Esophagus squamous epithelium (tissue), 5 donors: ENCODE data around the gene POU6F1. TPM values are rescaled to one million over a fixed set of nuclear protein-coding genes. Genes with fewer than 3 reads are reported as not detected.

Experiments
- DNase-seq: peaks from one replicate; lab custom pipeline; 2025; lab: John Stamatoyannopoulos, UW
- H3K27ac ChIP-seq, 4 donors: fragments of 200-600 bp; sonication (generic); one replicate each; pipeline ENCODE4 v1.5.1; 2016 to 2019; ENCODE audit warnings: mild to moderate bottlenecking in 1 of 4
- H3K27me3 ChIP-seq, 4 donors: fragments of 200-600 bp; sonication (generic); 1 replicate in 3 of 4; 2 replicates in 1 of 4; pipeline versions ENCODE4 v1.5.1 to v1.6.0; 2017 to 2021; ENCODE audit warnings: antibody characterized with exemption in 1 of 4
- H3K36me3 ChIP-seq, 3 donors: fragments of 200-600 bp; sonication (generic); one replicate each; pipeline ENCODE4 v1.5.1; 2016 to 2019
- H3K4me1 ChIP-seq, 3 donors: fragments of 200-600 bp; sonication (generic); one replicate each; pipeline ENCODE4 v1.5.1; 2017 to 2019
- H3K4me3 ChIP-seq, 4 donors: fragments of 200-600 bp; sonication (generic); 1 replicate in 3 of 4; 2 replicates in 1 of 4; pipeline ENCODE4 v1.5.1; 2016 to 2019; ENCODE audit warnings: mild to moderate bottlenecking in 2 of 4, moderate library complexity in 1 of 4
- H3K9me3 ChIP-seq, 3 donors: fragments of 200-600 bp; sonication (generic); one replicate each; pipeline ENCODE4 v1.5.1; 2016 to 2019
- CTCF ChIP-seq, 6 experiments: fragments of 450-650 bp in 4 of 6; fragments of 200-600 bp in 2 of 6; sonication (generic) in 2 of 6; IDR thresholded peaks; one replicate each; pipeline ENCODE4 v1.5.1; 2016 to 2019; ENCODE audit warnings: antibody characterized with exemption in 6 of 6, mild to moderate bottlenecking in 4 of 6, moderate library complexity in 4 of 6
- POLR2A ChIP-seq, 4 donors: fragments of 450-650 bp; IDR thresholded peaks; one replicate each; pipeline ENCODE4 v1.6.1; 2017; ENCODE audit warnings: antibody characterized with exemption in 4 of 4, mild to moderate bottlenecking in 4 of 4, moderate library complexity in 3 of 4
- WGBS, 2 donors: methylation state at CpG; one replicate each; pipeline ENCODE4 v1.1.5; 2018; 5-methylcytosine and 5-hydroxymethylcytosine counted together
- intact Hi-C: fragments of 100-400 bp; cut with DNase I; formaldehyde crosslinking; loops from one replicate; pipeline ENCODE4 v1.15.0; 2022
- total RNA-seq, 4 donors: library from RNA; depleted of rRNA; stranded (reverse); fragments of >200 nt; gene quantifications; one replicate each; pipeline ENCODE4 v1.1.0, GENCODE V29; 2016
- donor health status: DM: yes; HTN: yes; CAD: no.

Gene POU6F1
- total RNA-seq, 4 donors from 2014 or later = 0.42 to 5.9 (median 1.7) TPM

- Histone ChIP-seq H3K4me3 (no peak overlapping the region), H3K36me3 (peaks cover 9 to 89% (median 22%) of the 10 kb centered on the region in 3 donors), H3K27me3 (no peaks in the 10 kb centered on the region), H3K9me3 (no peaks in the 10 kb centered on the region), H3K27ac (peak overlapping the region in 2 of 4 donors; percentile 6 to 18), H3K4me1 (peaks cover 4 to 48% (median 12%) of the 10 kb centered on the region in 3 donors)
- no peak for TF ChIP-seq POLR2A (IDR thresholded peaks at IDR 0.05)
- intact Hi-C loops = no loop called here
- 87% methylated on average over 11 of the region's 11 CpGs for WGBS, 2 donors
- no peak for DNase-seq
Measured at GRCh38 chr12:51245476-51246253, 27.8 kb upstream of the POU6F1 start.

GRCh38 chr12:51244269-51244668, 26.4 kb upstream of the POU6F1 start:
- no peak for TF ChIP-seq POLR2A (IDR thresholded peaks at IDR 0.05)
- TF ChIP-seq CTCF (IDR thresholded peaks at IDR 0.05) = no peak
- no peak overlapping the region for H3K4me3 ChIP-seq
- no peak overlapping the region for H3K27ac ChIP-seq
- H3K36me3 ChIP-seq = peaks cover 9 to 83% (median 22%) of the 10 kb centered on the region in 3 donors
- no peaks in the 10 kb centered on the region for H3K9me3 ChIP-seq
- no peaks in the 10 kb centered on the region for H3K27me3 ChIP-seq
- WGBS, 2 donors = 86 to 100% methylated on average over 3 to 4 of the region's 4 CpGs
- DNase-seq = no peak
- intact Hi-C loops = no loop called here
- peaks cover 12 to 61% (median 13%) of the 10 kb centered on the region in 3 donors for H3K4me1 ChIP-seq

GRCh38 chr12:51242876-51243275, 25.0 kb upstream of the POU6F1 start:
- Histone ChIP-seq H3K36me3 (peaks cover 9 to 70% (median 22%) of the 10 kb centered on the region in 3 donors), H3K4me3 (no peak overlapping the region), H3K27ac (peak overlapping the region in 1 of 4 donors; percentile 11), H3K27me3 (no peaks in the 10 kb centered on the region), H3K4me1 (peaks cover 12 to 65% (median 16%) of the 10 kb centered on the region in 3 donors), H3K9me3 (no peaks in the 10 kb centered on the region)
- no peak for DNase-seq
- intact Hi-C loops = no loop called here
- no peak for TF ChIP-seq POLR2A (IDR thresholded peaks at IDR 0.05)
- no peak for TF ChIP-seq CTCF (IDR thresholded peaks at IDR 0.05)
- 62 to 64% methylated on average over 7 of the region's 7 CpGs for WGBS, 2 donors

GRCh38 chr12:51242120-51242519, 24.3 kb upstream of the POU6F1 start:
- no peak for DNase-seq
- Histone ChIP-seq H3K27me3 (no peaks in the 10 kb centered on the region), H3K27ac (peak overlapping the region in 1 of 4 donors; percentile 11), H3K36me3 (peaks cover 9 to 65% (median 22%) of the 10 kb centered on the region in 3 donors), H3K4me1 (peaks cover 5 to 60% (median 17%) of the 10 kb centered on the region in 3 donors), H3K4me3 (no peak overlapping the region), H3K9me3 (no peaks in the 10 kb centered on the region)
- 65 to 71% methylated on average over 7 of the region's 7 CpGs for whole genome bisulfite sequencing, 2 donors
- intact Hi-C loops = no loop called here
- TF ChIP-seq CTCF (IDR thresholded peaks at IDR 0.05) = no peak
- TF ChIP-seq POLR2A (IDR thresholded peaks at IDR 0.05) = peak in 1 of 4 donors; percentile 20

- Histone ChIP-seq H3K9me3 (no peaks in the 10 kb centered on the region), H3K27ac (no peak overlapping the region), H3K4me3 (no peak overlapping the region), H3K27me3 (no peaks in the 10 kb centered on the region), H3K4me1 (peaks cover 5 to 48% (median 17%) of the 10 kb centered on the region in 3 donors), H3K36me3 (peaks cover 9 to 60% (median 20%) of the 10 kb centered on the region in 3 donors)
- intact Hi-C loops = no loop called here
- WGBS, 2 donors = 48 to 53% methylated on average over 2 of the region's 2 CpGs
- no peak for DNase-seq
- TF ChIP-seq CTCF (IDR thresholded peaks at IDR 0.05) (no peak), POLR2A (IDR thresholded peaks at IDR 0.05) (no peak)
Measured at GRCh38 chr12:51240971-51241370, 23.1 kb upstream of the POU6F1 start.
